DND-41 (cell line): Measurements from ENCODE around the gene GATA2.

Experiments used
- ATAC-seq: fragments of 200-7000 bp; cut with Tn5 transposase; 3 replicates; pipeline ENCODE4 v1.9.1; 2021; ENCODE audit warnings: low read depth; ENCODE audit not compliant: insufficient read depth
- DNase-seq: peaks from one replicate; pipeline ENCODE4 v3.0.0-alpha.2; 2020
- H2AFZ ChIP-seq: 2 replicates; pipeline ENCODE4 v1.6.0; 2012; ENCODE audit warnings: low read depth, low read length
- H3K27ac ChIP-seq: 2 replicates; pipeline ENCODE4 v1.5.1; 2012; ENCODE audit warnings: low read length, inconsistent platforms
- H3K27me3 ChIP-seq: fragments of 200-600 bp; sonication (generic); 2 replicates; pipeline ENCODE4 v1.6.0; 2012; ENCODE audit warnings: low read length, mild to moderate bottlenecking, inconsistent platforms; ENCODE audit not compliant: insufficient read depth, poor library complexity
- H3K36me3 ChIP-seq: 2 replicates; pipeline ENCODE4 v1.5.1; 2012; ENCODE audit warnings: low read length, inconsistent platforms; ENCODE audit not compliant: insufficient read depth
- H3K4me1 ChIP-seq: 2 replicates; pipeline ENCODE4 v1.5.1; 2012; ENCODE audit warnings: mild to moderate bottlenecking, low read length; ENCODE audit not compliant: insufficient read depth
- H3K4me2 ChIP-seq: 2 replicates; pipeline ENCODE4 v1.6.0; 2012; ENCODE audit warnings: mild to moderate bottlenecking, moderate library complexity, low read length, inconsistent platforms; ENCODE audit not compliant: insufficient read depth
- H3K4me3 ChIP-seq, 2 experiments: fragments of 200-600 bp in 1 of 2; shearing (Covaris generic) in 1 of 2; 2 replicates each; pipeline ENCODE4 v1.5.1; 2012 to 2016; ENCODE audit warnings: inconsistent platforms in 2 of 2, low read length in 2 of 2, mild to moderate bottlenecking in 2 of 2, low read depth in 1 of 2, moderate library complexity in 1 of 2
- H3K79me2 ChIP-seq: 2 replicates; pipeline ENCODE4 v1.6.0; 2012; ENCODE audit warnings: low read length, inconsistent platforms; ENCODE audit not compliant: insufficient read depth
- H3K9ac ChIP-seq: 2 replicates; pipeline ENCODE4 v1.6.0; 2012; ENCODE audit warnings: low read depth, mild to moderate bottlenecking, inconsistent platforms, low read length, moderate library complexity
- H3K9me3 ChIP-seq: 2 replicates; pipeline ENCODE4 v1.5.1; 2012; ENCODE audit warnings: low read length, moderate library complexity, mild to moderate bottlenecking, inconsistent platforms; ENCODE audit not compliant: insufficient read depth, severe bottlenecking
- H4K20me1 ChIP-seq: 2 replicates; pipeline ENCODE4 v1.6.0; 2012; ENCODE audit warnings: low read length; ENCODE audit not compliant: insufficient read depth
- CTCF ChIP-seq: IDR thresholded peaks from 2 replicates; pipeline ENCODE4 v1.5.1; 2012; ENCODE audit warnings: borderline replicate concordance, low read length, moderate library complexity, mild to moderate bottlenecking; ENCODE audit not compliant: poor library complexity, severe bottlenecking; ENCODE audit errors: extremely low read depth
- EZH2 ChIP-seq: IDR thresholded peaks from 3 replicates; pipeline ENCODE4 v1.6.1; 2012; ENCODE audit warnings: borderline replicate concordance, low read depth, mild to moderate bottlenecking, moderate library complexity, low read length, inconsistent platforms; ENCODE audit not compliant: severe bottlenecking

The GATA2 gene

GRCh38 chr3:128430731-128431130 is 62.3 kb downstream of the GATA2 start:
- DNase-seq: no peak
- H3K27ac ChIP-seq: no peak overlapping the region

GRCh38 chr3:128430301-128430700 is 62.7 kb downstream of the GATA2 start:
- Histone ChIP-seq H3K4me2 (no peak overlapping the region), H2AFZ (no peak overlapping the region), H3K4me1 (no peaks in the 10 kb centered on the region), H3K79me2 (no peaks in the 10 kb centered on the region), H3K9me3 (no peaks in the 10 kb centered on the region), H3K27ac (no peak overlapping the region), H3K27me3 (no peaks in the 10 kb centered on the region), H3K36me3 (no peaks in the 10 kb centered on the region), H3K4me3 (no peak overlapping the region), H4K20me1 (0 out of 2 replicates have a peak, but pooled peaks cover 3% of the 10 kb centered on the region), H3K9ac (no peak overlapping the region)
- ATAC-seq (no peak), DNase-seq (no peak)
- no peak for TF ChIP-seq CTCF
- TF ChIP-seq EZH2: no peak

More at GRCh38 chr3:128430731-128431130, 62.3 kb downstream of the GATA2 start:
- Histone ChIP-seq H3K4me3 (no peak overlapping the region), H3K36me3 (no peaks in the 10 kb centered on the region), H3K27me3 (no peaks in the 10 kb centered on the region), H2AFZ (no peak overlapping the region), H3K79me2 (no peaks in the 10 kb centered on the region), H3K4me1 (no peaks in the 10 kb centered on the region), H4K20me1 (0 out of 2 replicates have a peak, but pooled peaks cover 3% of the 10 kb centered on the region), H3K9ac (no peak overlapping the region), H3K4me2 (no peak overlapping the region), H3K9me3 (no peaks in the 10 kb centered on the region)
- ATAC-seq: no peak
- TF ChIP-seq CTCF (no peak), EZH2 (no peak)

GRCh38 chr3:128429751-128430150 is 63.2 kb downstream of the GATA2 start:
- Histone ChIP-seq H3K4me3 (no peak overlapping the region), H3K27me3 (no peaks in the 10 kb centered on the region), H3K4me2 (no peak overlapping the region), H3K36me3 (no peaks in the 10 kb centered on the region), H2AFZ (no peak overlapping the region), H3K27ac (no peak overlapping the region), H3K9ac (no peak overlapping the region), H4K20me1 (0 out of 2 replicates have a peak, but pooled peaks cover 3% of the 10 kb centered on the region), H3K79me2 (no peaks in the 10 kb centered on the region), H3K4me1 (no peaks in the 10 kb centered on the region), H3K9me3 (no peaks in the 10 kb centered on the region)
- TF ChIP-seq EZH2 (no peak), CTCF (no peak)
- no peak for DNase-seq
- no peak for ATAC-seq
